Vagina (tissue), 2 donors: ENCODE results near the gene TNFRSF13B.

Experiments
- CTCF ChIP-seq, 3 experiments: fragments of 450-650 bp in 2 of 3; fragments of 200-600 bp in 1 of 3; sonication (generic) in 1 of 3; IDR thresholded peaks; one replicate each; pipeline ENCODE4 v1.5.1; 2017 to 2019; ENCODE audit warnings: antibody characterized with exemption in 3 of 3, mild to moderate bottlenecking in 2 of 3, moderate library complexity in 2 of 3
- POLR2A ChIP-seq, 2 donors: fragments of 450-650 bp; IDR thresholded peaks; one replicate each; pipeline ENCODE4 v1.6.1; 2017; ENCODE audit warnings: antibody characterized with exemption in 2 of 2, mild to moderate bottlenecking in 2 of 2, moderate library complexity in 2 of 2

GRCh38 chr17:16930571-16931317 lies 41.2 kb downstream of the TNFRSF13B start:
- TF ChIP-seq CTCF (IDR thresholded peaks at IDR 0.05) (no peak), POLR2A (IDR thresholded peaks at IDR 0.05) (no peak)
